DND-41 (cell line): ENCODE measurements around the gene GAB4.
"Not testable (repeated sequence)": the region's sequence is repeated elsewhere in the genome, so short reads cannot be mapped to it uniquely, and the experiment has no call there.

Source experiments
- ATAC-seq: fragments of 200-7000 bp; cut with Tn5 transposase; 3 replicates; pipeline ENCODE4 v1.9.1; 2021; ENCODE audit warnings: low read depth; ENCODE audit not compliant: insufficient read depth
- DNase-seq: peaks from one replicate; pipeline ENCODE4 v3.0.0-alpha.2; 2020
- H2AFZ ChIP-seq: 2 replicates; pipeline ENCODE4 v1.6.0; 2012; ENCODE audit warnings: low read depth, low read length
- H3K27ac ChIP-seq: 2 replicates; pipeline ENCODE4 v1.5.1; 2012; ENCODE audit warnings: low read length, inconsistent platforms
- H3K27me3 ChIP-seq: fragments of 200-600 bp; sonication (generic); 2 replicates; pipeline ENCODE4 v1.6.0; 2012; ENCODE audit warnings: low read length, mild to moderate bottlenecking, inconsistent platforms; ENCODE audit not compliant: insufficient read depth, poor library complexity
- H3K36me3 ChIP-seq: 2 replicates; pipeline ENCODE4 v1.5.1; 2012; ENCODE audit warnings: low read length, inconsistent platforms; ENCODE audit not compliant: insufficient read depth
- H3K4me1 ChIP-seq: 2 replicates; pipeline ENCODE4 v1.5.1; 2012; ENCODE audit warnings: mild to moderate bottlenecking, low read length; ENCODE audit not compliant: insufficient read depth
- H3K4me2 ChIP-seq: 2 replicates; pipeline ENCODE4 v1.6.0; 2012; ENCODE audit warnings: mild to moderate bottlenecking, moderate library complexity, low read length, inconsistent platforms; ENCODE audit not compliant: insufficient read depth
- H3K4me3 ChIP-seq, 2 experiments: fragments of 200-600 bp in 1 of 2; shearing (Covaris generic) in 1 of 2; 2 replicates each; pipeline ENCODE4 v1.5.1; 2012 to 2016; ENCODE audit warnings: inconsistent platforms in 2 of 2, low read length in 2 of 2, mild to moderate bottlenecking in 2 of 2, low read depth in 1 of 2, moderate library complexity in 1 of 2
- H3K79me2 ChIP-seq: 2 replicates; pipeline ENCODE4 v1.6.0; 2012; ENCODE audit warnings: low read length, inconsistent platforms; ENCODE audit not compliant: insufficient read depth
- H3K9ac ChIP-seq: 2 replicates; pipeline ENCODE4 v1.6.0; 2012; ENCODE audit warnings: low read depth, mild to moderate bottlenecking, inconsistent platforms, low read length, moderate library complexity
- H3K9me3 ChIP-seq: 2 replicates; pipeline ENCODE4 v1.5.1; 2012; ENCODE audit warnings: low read length, moderate library complexity, mild to moderate bottlenecking, inconsistent platforms; ENCODE audit not compliant: insufficient read depth, severe bottlenecking
- H4K20me1 ChIP-seq: 2 replicates; pipeline ENCODE4 v1.6.0; 2012; ENCODE audit warnings: low read length; ENCODE audit not compliant: insufficient read depth
- CTCF ChIP-seq: IDR thresholded peaks from 2 replicates; pipeline ENCODE4 v1.5.1; 2012; ENCODE audit warnings: borderline replicate concordance, low read length, moderate library complexity, mild to moderate bottlenecking; ENCODE audit not compliant: poor library complexity, severe bottlenecking; ENCODE audit errors: extremely low read depth
- EZH2 ChIP-seq: IDR thresholded peaks from 3 replicates; pipeline ENCODE4 v1.6.1; 2012; ENCODE audit warnings: borderline replicate concordance, low read depth, mild to moderate bottlenecking, moderate library complexity, low read length, inconsistent platforms; ENCODE audit not compliant: severe bottlenecking

GAB4 gene

GRCh38 chr22:17035246-17035645 is 27.2 kb upstream of the GAB4 start:
- Histone ChIP-seq H4K20me1 (no peaks in the 10 kb centered on the region), H2AFZ (no peak overlapping the region), H3K4me1 (no peaks in the 10 kb centered on the region), H3K9ac (no peak overlapping the region), H3K4me3 (no peak overlapping the region), H3K4me2 (no peak overlapping the region), H3K9me3 (no peaks in the 10 kb centered on the region), H3K27me3 (no peaks in the 10 kb centered on the region), H3K36me3 (no peaks in the 10 kb centered on the region), H3K79me2 (no peaks in the 10 kb centered on the region), H3K27ac (no peak overlapping the region)
- no peak for TF ChIP-seq EZH2
- TF ChIP-seq CTCF = no peak
- ATAC-seq = no peak
- no peak for DNase-seq

- H3K4me3 ChIP-seq, H3K4me1 ChIP-seq, H3K79me2 ChIP-seq, DNase-seq, H3K4me2 ChIP-seq, H3K36me3 ChIP-seq, H3K27ac ChIP-seq, H4K20me1 ChIP-seq, H3K27me3 ChIP-seq, H3K9me3 ChIP-seq, H2AFZ ChIP-seq, H3K9ac ChIP-seq, ATAC-seq: not testable (repeated sequence)
Observed at GRCh38 chr22:17034532-17034931, 26.5 kb upstream of the GAB4 start.

- H3K36me3 ChIP-seq, DNase-seq, H3K79me2 ChIP-seq, H3K4me3 ChIP-seq, ATAC-seq, H3K27ac ChIP-seq, H4K20me1 ChIP-seq, H3K4me1 ChIP-seq, H3K27me3 ChIP-seq, H3K9me3 ChIP-seq, H2AFZ ChIP-seq, H3K9ac ChIP-seq, H3K4me2 ChIP-seq: not testable (repeated sequence)
Observed at GRCh38 chr22:17032277-17032676, 24.3 kb upstream of the GAB4 start.

- not testable (repeated sequence) for DNase-seq, H3K4me3 ChIP-seq, H2AFZ ChIP-seq, H3K9ac ChIP-seq, H3K4me1 ChIP-seq, H3K4me2 ChIP-seq, H4K20me1 ChIP-seq, H3K27me3 ChIP-seq, H3K9me3 ChIP-seq, H3K27ac ChIP-seq, H3K79me2 ChIP-seq, H3K36me3 ChIP-seq, ATAC-seq
Observed at GRCh38 chr22:17024380-17024779, 16.4 kb upstream of the GAB4 start.

GRCh38 chr22:17015552-17015951 is 7.5 kb upstream of the GAB4 start:
- not testable (repeated sequence) for H3K27ac ChIP-seq, H3K4me2 ChIP-seq, H3K4me3 ChIP-seq, DNase-seq, H3K79me2 ChIP-seq, H3K36me3 ChIP-seq, H3K27me3 ChIP-seq, H3K9ac ChIP-seq, H2AFZ ChIP-seq, H3K9me3 ChIP-seq, H4K20me1 ChIP-seq, ATAC-seq, H3K4me1 ChIP-seq

GRCh38 chr22:17014101-17014440 is 6.0 kb upstream of the GAB4 start:
- H2AFZ ChIP-seq, H3K9me3 ChIP-seq, H3K4me2 ChIP-seq, ATAC-seq, H3K9ac ChIP-seq, H3K27ac ChIP-seq, DNase-seq, H3K4me1 ChIP-seq, H3K79me2 ChIP-seq, H3K27me3 ChIP-seq, H3K36me3 ChIP-seq, H4K20me1 ChIP-seq, H3K4me3 ChIP-seq: not testable (repeated sequence)
